ENCODE results near the gene SREBF2. TPM values are rescaled to one million over a fixed set of nuclear protein-coding genes. Genes with fewer than 3 reads are reported as not detected.

Gene SREBF2
- 95.9 TPM for total RNA-seq

DNA sequence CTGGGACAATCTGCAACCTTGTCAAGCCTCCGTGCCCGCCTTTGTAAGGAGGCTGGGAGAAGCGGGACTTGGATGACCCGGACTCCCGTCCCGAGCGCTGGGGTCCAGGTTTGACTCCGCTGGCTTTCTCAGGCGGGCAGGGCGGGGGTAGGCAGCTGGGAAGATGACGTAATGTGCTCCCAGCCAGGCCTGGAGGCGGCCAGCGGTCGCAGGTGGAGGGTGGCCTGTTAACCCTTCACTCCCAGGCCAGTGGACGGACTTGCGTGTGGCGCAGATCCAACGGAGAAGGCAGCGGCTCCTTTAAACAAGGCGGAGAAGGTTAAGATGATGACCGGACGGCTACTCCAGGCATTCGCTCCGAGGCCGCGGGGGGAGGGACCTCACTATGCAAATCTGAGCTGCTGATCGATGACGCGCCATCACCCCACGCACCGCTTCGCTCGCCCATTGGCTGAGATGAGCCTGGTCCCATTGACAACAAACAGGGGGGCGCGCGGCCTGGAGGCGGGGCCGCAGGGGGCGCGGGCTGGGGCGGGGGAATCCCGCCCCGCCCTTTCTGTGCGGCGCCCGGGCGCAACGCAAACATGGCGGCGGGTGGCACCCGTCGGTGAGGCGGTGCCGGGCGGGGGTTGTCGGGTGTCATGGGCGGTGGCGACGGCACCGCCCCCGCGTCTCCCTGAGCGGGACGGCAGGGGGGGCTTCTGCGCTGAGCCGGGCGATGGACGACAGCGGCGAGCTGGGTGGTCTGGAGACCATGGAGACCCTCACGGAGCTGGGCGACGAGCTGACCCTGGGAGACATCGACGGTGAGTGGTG is at the start of gene SREBF2:
TSS of gene SREBF2 (plus strand) at position 553 of the 816 bp plus-strand sequence. CDS start at position 719, 166 bp downstream.
- peak; percentile 93 to 100 (median 99) for DNase-seq (ENCODE audit: low read depth in 2 of 3, low spot score in 2 of 3)

DNA sequence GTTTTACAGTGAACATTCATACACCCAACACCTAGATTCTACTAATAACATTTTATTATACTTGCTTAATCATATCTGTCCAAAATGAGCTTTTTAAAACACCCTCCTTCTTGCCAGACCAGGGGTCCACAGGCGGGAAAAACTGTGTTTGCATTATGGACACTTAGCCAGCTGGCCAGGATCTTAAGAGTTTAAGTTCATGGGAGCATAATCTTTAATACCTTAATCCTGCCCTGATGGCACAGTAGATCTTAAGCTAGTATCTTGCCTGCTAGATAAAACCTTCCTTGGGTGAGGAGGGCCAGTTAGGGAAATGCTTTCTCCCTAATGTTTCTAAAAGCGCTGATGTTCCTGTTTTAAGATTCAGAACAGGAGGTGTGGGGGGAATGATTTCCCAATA is 45.6 kb upstream of the SREBF2 start:
- DNase-seq (ENCODE audit: low read depth in 2 of 3, low spot score in 2 of 3), result no peak

DNA sequence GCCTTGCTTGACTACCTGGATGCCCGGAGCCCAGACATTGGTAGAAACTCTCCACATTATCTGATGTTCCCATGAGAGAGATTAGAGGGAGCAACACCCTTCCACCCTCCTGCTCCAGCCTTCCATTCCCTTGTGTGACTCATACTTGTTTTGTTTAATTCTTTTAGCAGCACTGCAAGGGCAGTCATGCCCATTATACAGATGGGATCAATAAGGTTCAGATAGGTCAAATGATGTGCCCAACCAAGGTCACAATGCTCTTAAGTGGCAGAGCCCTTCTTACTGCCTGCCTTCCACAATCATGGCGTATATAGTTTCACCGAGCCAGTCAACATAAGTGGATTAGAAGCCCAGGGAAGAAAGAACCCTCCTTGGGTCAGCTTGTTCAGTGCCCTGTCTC is 39.0 kb upstream of the SREBF2 start:
- DNase-seq (ENCODE audit: low read depth in 2 of 3, low spot score in 2 of 3), result no peak

DNA sequence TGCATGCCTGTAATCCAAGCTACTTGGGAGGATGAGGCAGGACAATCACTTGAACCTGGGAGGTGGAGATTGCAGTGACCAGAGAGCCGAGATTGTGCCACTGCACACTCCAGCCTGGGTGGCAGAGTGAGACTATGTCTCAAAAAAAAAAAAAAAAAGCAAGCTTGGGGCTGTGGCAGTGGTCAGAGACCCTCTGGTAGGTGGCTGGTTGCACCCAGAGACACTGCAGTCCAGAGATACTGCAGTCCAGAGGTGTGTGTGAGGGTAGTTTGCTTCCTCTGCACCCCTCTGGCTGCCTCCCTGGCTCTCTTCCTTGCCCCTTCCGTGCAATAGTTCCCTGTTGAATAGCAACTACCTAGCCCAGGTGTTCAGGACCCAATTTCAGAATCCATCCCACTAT is 34.2 kb upstream of the SREBF2 start:
- DNase-seq (ENCODE audit: low read depth in 2 of 3, low spot score in 2 of 3), result no peak

DNA sequence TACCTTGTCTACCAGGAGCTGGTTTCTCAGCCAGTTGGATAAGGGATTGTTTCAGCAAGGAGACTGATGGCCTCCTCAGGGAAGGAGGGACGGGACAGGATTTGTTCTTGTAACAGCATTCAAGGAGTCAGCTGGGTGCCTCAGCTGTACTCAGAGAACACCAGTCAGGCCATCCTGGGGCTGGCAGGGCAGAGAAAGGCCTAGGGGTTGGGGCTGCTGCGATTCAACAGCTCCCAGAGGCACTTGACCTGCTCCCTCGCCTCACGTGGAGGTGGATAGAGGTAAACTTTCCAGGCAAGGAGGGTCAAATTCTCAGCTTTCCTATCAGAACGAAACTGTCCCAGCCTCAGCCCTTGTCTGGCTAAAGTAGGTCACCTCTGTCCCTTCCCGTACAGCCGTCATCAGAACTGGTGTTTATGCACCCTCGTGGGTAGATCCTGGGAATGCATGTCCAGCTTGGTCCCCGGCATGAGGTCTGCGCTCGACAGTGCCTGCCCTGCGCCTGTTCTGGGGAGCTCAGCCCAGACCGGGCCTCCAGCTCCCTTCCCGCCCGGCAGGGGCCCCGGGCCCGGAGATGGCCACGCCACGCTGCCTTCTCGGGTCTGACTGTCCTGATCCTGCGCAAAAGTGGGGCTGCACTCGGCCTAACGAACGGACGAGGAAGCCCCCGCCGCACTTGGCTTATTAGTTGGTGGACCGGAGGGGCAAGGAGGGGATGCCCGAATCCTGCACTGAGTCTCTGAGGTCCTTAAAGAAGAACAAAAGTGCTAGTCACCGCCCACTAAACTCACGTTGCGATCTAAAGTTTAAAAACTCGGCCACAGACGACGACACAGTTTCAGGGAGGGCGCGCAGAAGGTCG is 33.2 kb upstream of the SREBF2 start:
- no peak for DNase-seq (ENCODE audit: low read depth in 2 of 3, low spot score in 2 of 3)

DNA sequence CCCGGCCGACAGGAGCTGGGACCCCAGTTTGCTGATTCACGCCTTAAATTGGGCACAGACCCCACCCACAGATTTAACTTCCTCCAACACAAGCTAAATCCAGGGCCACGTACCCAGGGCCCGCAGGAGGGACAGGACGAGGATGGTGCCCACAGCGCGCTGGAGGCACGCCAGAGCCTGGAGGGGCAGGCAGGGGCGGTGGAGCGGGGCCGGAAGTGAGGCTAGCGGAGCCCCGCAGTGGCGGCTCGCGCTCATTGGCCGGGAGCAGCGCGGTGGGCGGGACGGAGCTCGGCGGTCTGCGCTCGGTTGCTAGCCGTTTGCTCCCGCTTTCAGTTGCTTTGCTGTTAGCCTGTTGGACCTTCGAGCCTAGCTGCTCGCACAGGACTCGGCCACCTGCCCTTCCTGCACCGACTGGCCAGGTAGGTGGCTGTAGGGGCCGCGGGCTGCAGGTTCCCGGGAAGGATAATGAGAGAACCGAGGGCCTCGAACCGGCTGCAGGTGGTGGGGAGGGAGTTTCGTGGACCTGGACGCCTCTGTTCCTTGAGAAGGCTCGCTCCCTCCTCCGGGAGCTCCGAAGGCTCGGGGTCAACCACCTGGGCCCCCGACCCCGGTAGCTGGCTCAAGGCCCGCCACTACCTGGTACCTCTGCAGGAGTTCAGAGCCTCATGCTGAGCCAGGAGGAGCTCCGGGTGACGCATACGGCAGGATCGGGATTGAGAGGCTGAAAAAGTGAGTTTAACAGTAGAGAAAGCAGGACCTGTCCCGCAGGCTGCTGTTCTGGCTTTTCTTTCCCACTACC is 32.4 kb upstream of the SREBF2 start, which contains the start of gene CCDC134:
TSS of gene CCDC134 (plus strand) at position 332 of the 799 bp plus-strand sequence. CDS start 8,212 bp downstream, outside the sequence.
- peak; percentile 71 to 97 (median 93) for DNase-seq (ENCODE audit: low read depth in 2 of 3, low spot score in 2 of 3)

DNA sequence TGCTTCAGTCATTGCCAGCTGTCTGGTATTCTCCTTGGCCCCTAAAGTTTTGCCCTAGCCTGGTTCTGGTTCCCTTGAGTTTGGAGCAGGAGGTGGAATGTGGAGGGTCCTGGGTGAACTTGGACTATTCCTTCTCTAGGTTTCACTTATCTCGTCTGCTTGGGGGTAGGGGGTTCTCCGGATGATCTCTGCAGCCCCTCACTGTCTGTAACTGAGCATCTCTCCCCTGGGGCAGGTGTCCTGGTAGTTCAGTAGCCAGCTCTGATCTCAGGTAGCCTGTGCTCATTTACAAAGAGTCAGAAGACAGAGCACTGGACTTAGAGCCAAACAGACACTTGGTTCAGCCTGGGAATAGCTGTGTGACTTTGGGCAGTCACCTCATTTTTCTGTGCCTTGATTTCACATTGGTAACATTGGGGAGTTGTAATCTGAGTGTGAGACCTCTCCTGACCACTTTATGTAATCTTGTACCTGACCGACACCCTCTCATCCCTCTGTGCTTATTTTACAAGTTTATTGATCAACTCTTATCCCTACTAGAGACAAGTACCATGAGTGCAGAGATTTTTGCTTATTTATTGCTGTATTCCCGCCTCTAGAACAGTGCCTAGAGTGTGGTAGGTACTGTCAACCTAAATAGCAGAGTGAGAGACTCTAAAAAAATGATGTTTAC is 31.6 kb upstream of the SREBF2 start:
- no peak for DNase-seq (ENCODE audit: low read depth in 2 of 3, low spot score in 2 of 3)

DNA sequence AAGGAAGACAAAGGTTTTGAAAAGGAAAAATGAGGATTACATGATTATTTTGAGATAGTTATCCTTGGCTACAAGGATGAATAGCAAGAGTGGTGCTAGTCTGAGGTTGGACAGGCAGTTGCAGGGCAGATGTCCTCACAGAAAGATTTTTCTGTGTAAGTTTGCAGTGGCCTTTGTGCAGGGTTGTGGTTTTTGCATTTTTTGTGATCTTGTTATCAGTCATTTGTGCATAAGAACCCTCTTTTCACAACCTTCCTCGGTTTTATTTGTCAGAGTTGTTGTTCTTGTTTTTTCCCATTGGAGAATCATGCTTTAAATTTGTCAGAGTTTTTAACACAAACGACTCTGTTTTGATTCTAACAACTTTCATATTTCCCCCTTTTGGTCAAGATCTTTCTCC is 31.0 kb upstream of the SREBF2 start:
- no peak for DNase-seq (ENCODE audit: low read depth in 2 of 3, low spot score in 2 of 3)

DNA sequence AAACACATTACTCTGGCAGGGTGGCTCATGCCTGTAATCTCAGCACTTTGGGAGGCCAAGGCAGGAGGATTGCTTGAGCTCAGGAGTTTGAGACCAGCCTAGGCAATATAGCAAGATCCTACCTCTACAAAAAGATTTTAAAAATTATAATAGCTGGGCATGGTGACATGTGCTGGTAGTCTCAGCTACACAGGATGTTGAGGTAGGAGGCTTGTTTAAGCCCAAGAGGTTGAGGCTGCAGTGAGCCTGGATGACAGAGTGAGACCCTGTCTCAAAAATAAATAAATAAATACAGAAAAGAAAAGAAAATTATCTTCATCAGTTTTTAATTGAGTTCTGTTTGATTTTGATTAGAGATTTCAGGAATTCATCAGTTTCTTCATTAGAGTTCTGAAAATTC is 27.3 kb upstream of the SREBF2 start:
- no peak for DNase-seq (ENCODE audit: low read depth in 2 of 3, low spot score in 2 of 3)

DNA sequence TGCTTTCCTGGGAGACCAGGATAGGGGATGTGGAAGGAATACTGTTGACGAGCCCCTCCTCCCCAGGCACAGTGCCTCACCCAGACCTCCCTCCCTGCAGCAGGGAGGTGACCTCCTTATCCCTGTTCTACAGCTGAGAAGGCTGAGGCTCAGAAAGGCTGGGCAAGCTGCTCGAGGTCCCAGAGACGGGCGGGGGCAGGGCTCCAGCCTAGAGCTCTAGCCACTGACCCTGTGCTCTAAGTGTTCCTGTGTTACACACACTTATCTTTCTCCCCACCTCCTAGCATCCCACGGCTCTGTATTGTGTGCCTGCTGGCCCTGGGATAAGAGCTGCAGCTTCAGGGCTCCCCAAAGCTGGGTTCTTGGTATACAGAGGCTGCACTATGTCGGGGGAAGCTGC is 24.5 kb upstream of the SREBF2 start:
- no peak for DNase-seq (ENCODE audit: low read depth in 2 of 3, low spot score in 2 of 3)

DNA sequence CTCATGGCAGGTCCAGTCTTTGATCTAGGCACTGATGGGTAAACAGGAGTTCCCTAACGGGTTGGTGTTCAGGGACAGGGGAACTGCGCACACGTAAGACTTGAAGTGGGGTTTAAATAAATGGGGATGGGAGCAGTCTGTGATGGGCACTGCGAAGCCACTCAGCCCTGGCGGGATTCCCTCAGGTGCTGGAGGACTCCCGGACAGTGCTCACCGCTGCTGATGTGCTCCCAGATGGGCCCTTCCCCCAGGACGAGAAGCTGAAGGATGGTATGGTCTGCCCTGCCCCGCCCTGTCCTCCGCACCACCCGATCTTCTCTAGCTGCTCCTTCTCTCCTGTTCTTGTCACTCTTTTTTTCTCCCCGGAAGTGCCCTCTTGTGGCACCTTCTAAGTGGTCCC is 22.9 kb upstream of the SREBF2 start:
- DNase-seq (ENCODE audit: low read depth in 2 of 3, low spot score in 2 of 3), result no peak

DNA sequence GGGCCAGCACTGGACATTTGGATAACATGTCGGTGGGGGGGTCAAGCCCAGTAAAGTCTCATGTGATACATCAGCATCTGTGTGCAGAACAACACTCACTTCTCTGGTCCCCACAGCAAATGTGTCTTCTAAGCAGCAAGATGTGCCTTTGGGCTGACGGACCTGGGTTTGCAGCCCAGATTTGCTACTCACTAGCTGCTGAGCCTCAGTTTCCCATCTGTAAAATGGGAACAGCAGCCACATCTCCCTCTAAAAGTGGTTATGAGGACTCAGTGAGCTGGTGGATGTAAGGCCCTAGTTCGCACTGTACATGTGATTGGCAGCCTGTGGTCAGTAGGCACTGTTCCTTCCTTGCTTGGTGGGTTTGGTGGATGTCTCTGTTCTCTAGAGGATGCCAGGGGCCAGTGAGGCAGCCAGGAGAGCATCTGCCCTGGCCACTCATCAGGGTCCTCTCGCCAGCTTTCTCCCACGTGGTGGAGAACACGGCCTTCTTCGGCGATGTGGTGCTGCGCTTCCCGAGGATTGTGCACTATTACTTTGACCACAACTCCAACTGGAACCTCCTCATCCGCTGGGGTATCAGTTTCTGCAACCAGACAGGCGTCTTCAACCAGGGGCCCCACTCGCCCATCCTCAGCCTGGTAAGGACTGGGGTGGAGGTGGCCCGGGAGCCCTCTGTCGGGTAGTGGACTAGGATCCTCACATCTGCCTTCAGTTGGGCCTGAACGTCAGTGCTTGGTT is 19.9 kb upstream of the SREBF2 start:
- no peak for DNase-seq (ENCODE audit: low read depth in 2 of 3, low spot score in 2 of 3)

DNA sequence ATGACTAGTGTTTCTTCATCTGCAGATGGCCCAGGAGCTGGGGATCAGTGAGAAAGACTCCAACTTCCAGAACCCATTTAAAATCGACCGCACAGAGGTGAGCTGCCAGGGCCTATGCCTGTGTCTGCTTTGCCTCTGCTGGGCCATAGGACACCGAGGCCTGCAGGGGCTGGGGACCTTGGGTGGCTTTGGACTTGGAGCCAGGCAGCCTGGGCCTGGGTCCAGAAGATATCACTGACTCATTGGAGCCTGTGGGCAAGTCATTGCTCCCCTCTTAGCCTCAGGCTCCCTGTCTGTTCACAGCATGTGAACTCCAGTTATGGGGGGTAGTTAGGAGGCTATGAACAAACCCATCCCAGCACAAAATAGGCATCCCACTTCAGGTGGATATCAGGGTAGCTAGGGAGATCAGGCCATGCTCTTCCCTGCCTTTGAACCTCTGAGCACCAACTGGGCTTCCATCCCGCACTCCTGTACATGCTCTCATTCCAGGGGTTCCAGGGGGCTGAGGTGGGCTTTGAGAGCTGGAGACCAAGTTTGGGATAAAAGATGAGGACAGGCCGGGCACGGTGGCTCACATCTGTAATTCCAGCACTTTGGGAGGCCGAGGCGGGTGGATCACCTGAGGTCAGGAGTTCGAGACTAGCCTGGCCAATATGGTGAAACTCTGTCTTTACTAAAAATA is 19.0 kb upstream of the SREBF2 start:
- no peak for DNase-seq (ENCODE audit: low read depth in 2 of 3, low spot score in 2 of 3)

DNA sequence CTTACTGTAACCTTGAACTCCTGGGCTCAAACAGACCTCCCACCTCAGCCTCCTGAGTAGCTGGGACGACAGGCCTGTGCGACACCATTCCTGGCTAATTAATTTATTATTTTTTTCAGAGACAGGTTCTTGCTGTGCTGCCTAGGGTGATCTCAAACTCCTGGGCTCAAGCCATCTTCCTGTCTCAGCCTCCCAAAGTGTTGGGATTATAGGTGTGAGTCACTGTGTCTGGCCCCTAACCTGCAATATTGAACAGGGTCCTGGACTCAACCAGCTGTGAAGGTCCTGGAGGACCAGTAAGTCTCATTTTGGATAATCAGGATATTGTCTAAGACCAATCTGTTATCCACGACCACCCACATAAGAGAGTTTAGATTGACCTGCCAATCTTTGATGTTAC is 17.2 kb upstream of the SREBF2 start:
- no peak for DNase-seq (ENCODE audit: low read depth in 2 of 3, low spot score in 2 of 3)

DNA sequence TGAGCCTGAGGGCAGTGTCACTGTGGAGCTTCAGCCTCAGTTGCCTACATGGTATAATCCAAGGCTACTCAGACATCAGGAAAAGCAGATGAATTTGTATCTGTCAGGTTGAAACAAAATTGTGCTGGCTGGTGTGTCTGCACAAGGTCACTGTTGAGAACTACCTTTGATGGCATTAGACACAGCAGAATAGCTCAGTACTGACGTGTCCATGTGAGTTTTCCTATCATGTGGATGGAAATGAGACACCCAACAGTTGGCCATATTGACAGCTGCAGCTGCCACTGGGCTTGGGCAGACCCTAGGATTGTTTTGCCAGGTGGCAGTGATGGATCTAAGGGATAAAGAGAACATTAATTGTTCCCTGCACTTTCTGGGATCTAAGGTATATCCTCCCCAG is 16.7 kb upstream of the SREBF2 start:
- DNase-seq (ENCODE audit: low read depth in 2 of 3, low spot score in 2 of 3), result no peak

DNA sequence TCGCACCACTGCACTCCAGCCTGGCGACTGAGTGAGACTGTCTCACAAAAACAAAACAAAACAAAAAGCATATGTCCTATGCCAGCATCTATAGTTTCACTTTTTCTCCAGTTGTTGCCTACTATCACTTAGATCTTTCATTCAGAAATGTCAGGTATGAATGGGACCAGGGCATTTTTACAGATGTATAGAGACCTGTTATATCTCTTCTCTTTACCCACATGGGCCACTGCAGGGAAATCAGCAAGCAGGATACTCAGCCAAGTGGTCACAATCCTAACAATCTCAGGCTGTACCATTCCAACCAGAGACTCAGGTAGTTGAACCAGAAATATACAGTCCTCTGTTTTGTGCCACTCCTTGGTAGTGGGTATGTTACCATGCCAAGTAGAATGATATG is 16.0 kb upstream of the SREBF2 start:
- DNase-seq (ENCODE audit: low read depth in 2 of 3, low spot score in 2 of 3), result no peak

DNA sequence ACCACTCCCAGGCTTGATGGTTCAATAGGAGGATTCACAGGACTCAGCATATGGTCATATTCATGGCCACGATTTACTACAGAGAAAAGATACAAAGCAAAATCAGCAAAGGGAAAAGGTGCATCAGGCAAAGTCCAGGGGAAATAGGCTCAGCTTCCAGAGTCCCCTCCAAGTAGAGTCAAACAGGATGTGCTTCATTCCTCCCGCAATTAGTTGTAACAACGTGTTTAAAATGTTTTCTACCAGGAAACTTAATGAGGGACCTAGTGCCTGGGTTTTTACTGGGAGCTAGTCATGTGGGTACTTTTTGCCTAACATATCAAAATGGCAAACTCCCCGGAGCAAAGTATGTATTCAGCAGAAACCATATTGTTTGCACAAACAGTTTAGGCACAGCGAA is 14.9 kb upstream of the SREBF2 start:
- no peak for DNase-seq (ENCODE audit: low read depth in 2 of 3, low spot score in 2 of 3)

DNA sequence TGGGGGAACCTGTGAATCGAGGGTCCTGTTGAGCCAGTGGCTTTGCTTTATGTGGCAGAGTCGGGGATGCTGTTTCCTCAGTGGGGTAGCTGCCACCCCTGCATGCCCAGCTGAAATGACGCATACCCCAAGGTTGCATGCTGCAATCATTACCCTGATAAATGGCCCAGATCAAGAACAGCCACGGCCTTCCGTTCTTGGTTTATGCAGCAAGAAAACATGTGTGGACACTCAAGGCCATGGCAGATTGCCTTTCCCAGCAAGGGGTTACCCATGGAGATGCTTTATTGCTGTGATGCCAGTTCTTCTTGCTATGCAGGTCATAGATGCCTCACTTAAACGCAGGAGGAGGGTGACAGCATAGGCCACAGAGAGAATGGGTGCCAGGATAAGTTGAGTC is 14.3 kb upstream of the SREBF2 start:
- DNase-seq (ENCODE audit: low read depth in 2 of 3, low spot score in 2 of 3), result no peak

DNA sequence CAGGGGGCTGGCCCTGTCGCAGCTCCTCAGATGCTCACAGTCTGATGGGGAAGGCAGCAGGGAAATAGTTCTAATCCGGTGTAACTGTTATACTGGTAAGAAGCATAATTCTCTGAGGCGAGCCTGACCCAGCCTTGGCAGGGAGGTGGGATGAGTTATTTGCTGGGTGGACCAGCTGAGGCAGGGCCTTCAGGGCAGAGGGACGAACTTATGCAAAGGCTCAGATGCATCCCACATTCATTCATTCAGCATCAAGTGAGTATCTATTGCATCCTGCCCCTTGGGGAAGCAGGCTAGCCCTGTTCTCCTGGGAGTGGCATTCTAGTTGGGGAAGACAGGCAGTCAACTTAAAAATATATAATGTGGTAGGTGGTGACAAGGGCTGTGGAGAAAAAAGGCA is 13.6 kb upstream of the SREBF2 start:
- no peak for DNase-seq (ENCODE audit: low read depth in 2 of 3, low spot score in 2 of 3)
